Karpas-422 (cell line): ENCODE data around the gene ZNF330. TPM values are rescaled to one million over a fixed set of nuclear protein-coding genes. Genes with fewer than 3 reads are reported as not detected.

ENCODE experiments used
- DNase-seq: peaks from one replicate; pipeline ENCODE4 v3.0.0-alpha.2; 2015
- H2AFZ ChIP-seq: fragments of 200-600 bp; sonication (generic); 2 replicates; pipeline ENCODE4 v1.6.1; 2014; ENCODE audit warnings: antibody characterized with exemption, low read length, mixed read lengths
- H3K27ac ChIP-seq: fragments of 200-600 bp; sonication (generic); 2 replicates; pipeline ENCODE4 v1.5.1; 2014; ENCODE audit warnings: mild to moderate bottlenecking, low read length, moderate library complexity
- H3K27me3 ChIP-seq: fragments of 200-600 bp; sonication (generic); 2 replicates; pipeline ENCODE4 v1.6.1; 2014; ENCODE audit warnings: low read length, mixed read lengths
- H3K36me3 ChIP-seq: fragments of 200-600 bp; sonication (generic); 2 replicates; pipeline ENCODE4 v1.6.1; 2014; ENCODE audit warnings: low read length, mixed read lengths; ENCODE audit not compliant: insufficient read depth
- H3K4me1 ChIP-seq: fragments of 200-600 bp; sonication (generic); 2 replicates; pipeline ENCODE4 v1.6.1; 2014; ENCODE audit warnings: mild to moderate bottlenecking, low read length, mixed read lengths
- H3K4me2 ChIP-seq: fragments of 200-600 bp; sonication (generic); 2 replicates; pipeline ENCODE4 v1.6.1; 2014; ENCODE audit warnings: low read length, low read depth, mild to moderate bottlenecking; ENCODE audit not compliant: poor library complexity, severe bottlenecking
- H3K4me3 ChIP-seq: fragments of 200-600 bp; sonication (generic); 2 replicates; pipeline ENCODE4 v1.5.1; 2014; ENCODE audit warnings: mild to moderate bottlenecking, antibody characterized with exemption, low read length, mixed read lengths
- H3K79me2 ChIP-seq: fragments of 200-600 bp; sonication (generic); 2 replicates; pipeline ENCODE4 v1.6.1; 2014; ENCODE audit warnings: mild to moderate bottlenecking, low read length, mixed read lengths
- H3K9ac ChIP-seq: fragments of 200-600 bp; sonication (generic); 2 replicates; pipeline ENCODE4 v1.6.0; 2014; ENCODE audit warnings: low read length
- H3K9me2 ChIP-seq: fragments of 200-600 bp; sonication (generic), shearing (Covaris generic); replicated peaks from 2 replicates; pipeline ENCODE4 v1.6.0; 2014; ENCODE audit warnings: mild to moderate bottlenecking, low read length, moderate library complexity; ENCODE audit not compliant: insufficient read depth
- H3K9me3 ChIP-seq: fragments of 300-700, 200-600 bp; sonication (generic); 2 replicates; pipeline ENCODE4 v1.6.1; 2014; ENCODE audit warnings: low read length, mixed read lengths
- H4K20me1 ChIP-seq: fragments of 200-600 bp; sonication (generic); 2 replicates; pipeline ENCODE4 v1.6.1; 2014; ENCODE audit warnings: mild to moderate bottlenecking, antibody characterized with exemption, low read length, low read depth; ENCODE audit not compliant: insufficient read depth
- total RNA-seq: library from RNA; depleted of rRNA; stranded (reverse); fragments of >200 nt; shearing (Covaris generic); gene quantifications from 2 replicates; pipeline ENCODE4 v1.2.3, GENCODE V29; 2014; ENCODE audit warnings: low replicate concordance

ZNF330 gene
- total RNA-seq, 1 experiment from 2014 or later: 53.6 TPM

- Histone ChIP-seq H2AFZ (no peak overlapping the region), H3K27ac (no peak overlapping the region)
Observed at GRCh38 chr4:141241986-141242385, 21.3 kb downstream of the ZNF330 start.

GRCh38 chr4:141244419-141244818 is 23.7 kb downstream of the ZNF330 start:
- Histone ChIP-seq H3K27ac (no peak overlapping the region), H4K20me1 (no peaks in the 10 kb centered on the region), H3K4me2 (no peak overlapping the region)

More at GRCh38 chr4:141241986-141242385, 21.3 kb downstream of the ZNF330 start:
- H3K4me2 ChIP-seq: no peak overlapping the region
- no peaks in the 10 kb centered on the region for H3K27me3 ChIP-seq
- no peak overlapping the region for H3K4me3 ChIP-seq
- no peak overlapping the region for H3K9ac ChIP-seq
- no peaks in the 10 kb centered on the region for H3K79me2 ChIP-seq
- no peaks in the 10 kb centered on the region for H3K9me3 ChIP-seq
- no peaks in the 10 kb centered on the region for H3K9me2 ChIP-seq
- H3K4me1 ChIP-seq: no peaks in the 10 kb centered on the region
- H3K36me3 ChIP-seq: no peaks in the 10 kb centered on the region
- no peaks in the 10 kb centered on the region for H4K20me1 ChIP-seq
- DNase-seq: no peak

GRCh38 chr4:141246243-141246642 is 25.5 kb downstream of the ZNF330 start:
- H3K9me2 ChIP-seq: no peaks in the 10 kb centered on the region

More at GRCh38 chr4:141244419-141244818, 23.7 kb downstream of the ZNF330 start:
- H3K9me3 ChIP-seq: no peaks in the 10 kb centered on the region
- H2AFZ ChIP-seq: no peak overlapping the region
- H3K9me2 ChIP-seq: no peaks in the 10 kb centered on the region
- H3K79me2 ChIP-seq: no peaks in the 10 kb centered on the region
- no peaks in the 10 kb centered on the region for H3K27me3 ChIP-seq
- H3K9ac ChIP-seq: no peak overlapping the region
- DNase-seq: no peak
- no peaks in the 10 kb centered on the region for H3K36me3 ChIP-seq
- H3K4me3 ChIP-seq: no peak overlapping the region
- H3K4me1 ChIP-seq: no peaks in the 10 kb centered on the region

GRCh38 chr4:141246683-141247429 is 26.2 kb downstream of the ZNF330 start:
- no peak for DNase-seq
- no peak overlapping the region for H2AFZ ChIP-seq
- H3K4me3 ChIP-seq: no peak overlapping the region
- no peak overlapping the region for H3K9ac ChIP-seq
- no peaks in the 10 kb centered on the region for H3K4me1 ChIP-seq
- no peaks in the 10 kb centered on the region for H3K9me3 ChIP-seq
- H4K20me1 ChIP-seq: no peaks in the 10 kb centered on the region
- H3K9me2 ChIP-seq: no peaks in the 10 kb centered on the region
- H3K27ac ChIP-seq: no peak overlapping the region
- H3K79me2 ChIP-seq: no peaks in the 10 kb centered on the region
- no peak overlapping the region for H3K4me2 ChIP-seq
- no peaks in the 10 kb centered on the region for H3K27me3 ChIP-seq
- H3K36me3 ChIP-seq: no peaks in the 10 kb centered on the region

More at GRCh38 chr4:141246243-141246642, 25.5 kb downstream of the ZNF330 start:
- Histone ChIP-seq H3K27me3 (no peaks in the 10 kb centered on the region), H3K27ac (no peak overlapping the region), H4K20me1 (no peaks in the 10 kb centered on the region), H3K9ac (no peak overlapping the region), H3K79me2 (no peaks in the 10 kb centered on the region), H2AFZ (no peak overlapping the region), H3K9me3 (no peaks in the 10 kb centered on the region), H3K36me3 (no peaks in the 10 kb centered on the region), H3K4me3 (no peak overlapping the region), H3K4me2 (no peak overlapping the region), H3K4me1 (no peaks in the 10 kb centered on the region)
- no peak for DNase-seq

GRCh38 chr4:141247430-141247780 is 26.7 kb downstream of the ZNF330 start:
- no peaks in the 10 kb centered on the region for H3K4me1 ChIP-seq
- no peak for DNase-seq
- no peak overlapping the region for H2AFZ ChIP-seq
- H3K9me3 ChIP-seq: no peaks in the 10 kb centered on the region
- H4K20me1 ChIP-seq: no peaks in the 10 kb centered on the region
- H3K9me2 ChIP-seq: no peaks in the 10 kb centered on the region
- H3K4me3 ChIP-seq: no peak overlapping the region
- no peaks in the 10 kb centered on the region for H3K79me2 ChIP-seq
- H3K4me2 ChIP-seq: no peak overlapping the region
- H3K36me3 ChIP-seq: no peaks in the 10 kb centered on the region
- no peak overlapping the region for H3K9ac ChIP-seq
- H3K27me3 ChIP-seq: no peaks in the 10 kb centered on the region
- H3K27ac ChIP-seq: no peak overlapping the region

- Histone ChIP-seq H2AFZ (no peak overlapping the region), H3K27me3 (no peaks in the 10 kb centered on the region), H3K36me3 (no peaks in the 10 kb centered on the region), H3K9me3 (no peaks in the 10 kb centered on the region), H3K4me3 (no peak overlapping the region), H3K79me2 (no peaks in the 10 kb centered on the region), H3K4me1 (no peaks in the 10 kb centered on the region), H3K9me2 (no peaks in the 10 kb centered on the region), H3K27ac (no peak overlapping the region), H4K20me1 (no peaks in the 10 kb centered on the region), H3K4me2 (no peak overlapping the region), H3K9ac (no peak overlapping the region)
- DNase-seq: no peak
Observed at GRCh38 chr4:141248029-141248428, 27.3 kb downstream of the ZNF330 start.

GRCh38 chr4:141248486-141248885 is 27.8 kb downstream of the ZNF330 start:
- Histone ChIP-seq H3K4me3 (no peak overlapping the region), H3K4me2 (no peak overlapping the region), H3K9me2 (no peaks in the 10 kb centered on the region), H3K27me3 (no peaks in the 10 kb centered on the region), H3K9me3 (no peaks in the 10 kb centered on the region), H3K27ac (no peak overlapping the region), H3K9ac (no peak overlapping the region), H2AFZ (no peak overlapping the region), H3K36me3 (no peaks in the 10 kb centered on the region), H3K4me1 (no peaks in the 10 kb centered on the region), H4K20me1 (no peaks in the 10 kb centered on the region), H3K79me2 (no peaks in the 10 kb centered on the region)
- no peak for DNase-seq

DNA sequence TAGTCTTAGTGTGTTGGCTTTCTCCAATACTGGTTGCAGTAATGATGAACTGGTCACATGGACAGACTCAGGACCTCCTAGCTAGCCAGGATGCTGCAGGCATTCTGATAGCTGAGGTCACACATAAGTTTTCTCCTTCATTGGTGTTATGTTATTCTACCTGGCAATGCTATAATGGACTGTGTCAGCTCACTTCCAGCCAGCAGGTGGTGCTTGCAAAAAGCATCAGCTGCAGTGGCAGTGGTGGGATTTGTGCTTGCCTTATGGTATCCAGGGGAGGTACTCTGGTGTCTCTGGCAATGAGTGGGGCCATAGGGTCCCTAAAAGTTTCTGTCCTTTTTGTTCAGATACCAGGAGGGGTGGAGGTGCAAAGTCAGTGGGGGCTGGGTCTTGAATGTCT is 33.6 kb downstream of the ZNF330 start:
- Histone ChIP-seq H3K4me2 (no peak overlapping the region), H3K27me3 (no peaks in the 10 kb centered on the region), H3K4me3 (no peak overlapping the region), H3K9ac (no peak overlapping the region), H3K9me2 (no peaks in the 10 kb centered on the region), H4K20me1 (no peaks in the 10 kb centered on the region), H2AFZ (no peak overlapping the region), H3K9me3 (no peaks in the 10 kb centered on the region), H3K79me2 (no peaks in the 10 kb centered on the region), H3K36me3 (no peaks in the 10 kb centered on the region), H3K27ac (no peak overlapping the region), H3K4me1 (no peaks in the 10 kb centered on the region)
- DNase-seq: no peak
